ENCODE measurements around the gene HCN4. TPM values are rescaled to one million over a fixed set of nuclear protein-coding genes. Genes with fewer than 3 reads are reported as not detected.

HCN4 gene
- total RNA-seq, 1 donor from 2014 or later = 3.8 TPM

GRCh38 chr15:73362900-73363299, 5.9 kb downstream of the HCN4 start:
- Mint-ChIP-seq H3K36me3 (no peaks in the 10 kb centered on the region), H3K9me3 (no peaks in the 10 kb centered on the region), H3K4me1 (ENCODE audit: unreplicated experiment) (no peaks in the 10 kb centered on the region), H3K27me3 (peaks cover 86% of the 10 kb centered on the region), H3K27ac (no peak overlapping the region), H3K4me3 (no peak overlapping the region)
- no peak for TF ChIP-seq CTCF (conservative IDR thresholded peaks at IDR 0.05)
- no peak for DNase-seq (ENCODE audit: extremely low spot score, unreplicated experiment)

- H3K9me3 Mint-ChIP-seq = no peaks in the 10 kb centered on the region
- no peaks in the 10 kb centered on the region for H3K4me1 Mint-ChIP-seq (ENCODE audit: unreplicated experiment)
- H3K36me3 Mint-ChIP-seq = no peaks in the 10 kb centered on the region
Measured at GRCh38 chr15:73361337-73361736, 7.4 kb downstream of the HCN4 start.

GRCh38 chr15:73359651-73360050, 9.1 kb downstream of the HCN4 start:
- no peaks in the 10 kb centered on the region for H3K9me3 Mint-ChIP-seq
- H3K36me3 Mint-ChIP-seq = no peaks in the 10 kb centered on the region
- TF ChIP-seq CTCF (conservative IDR thresholded peaks at IDR 0.05) = no peak
- H3K4me3 Mint-ChIP-seq = no peak overlapping the region
- peaks cover 73% of the 10 kb centered on the region for H3K27me3 Mint-ChIP-seq
- no peaks in the 10 kb centered on the region for H3K4me1 Mint-ChIP-seq (ENCODE audit: unreplicated experiment)
- no peak overlapping the region for H3K27ac Mint-ChIP-seq
- no peak for DNase-seq (ENCODE audit: extremely low spot score, unreplicated experiment)

More at GRCh38 chr15:73361337-73361736, 7.4 kb downstream of the HCN4 start:
- TF ChIP-seq CTCF (conservative IDR thresholded peaks at IDR 0.05) = no peak
- Mint-ChIP-seq H3K27ac (no peak overlapping the region), H3K27me3 (peaks cover 83% of the 10 kb centered on the region), H3K4me3 (no peak overlapping the region)
- DNase-seq (ENCODE audit: extremely low spot score, unreplicated experiment) = no peak

GRCh38 chr15:73357999-73358665, 10.6 kb downstream of the HCN4 start:
- peak overlapping the region; percentile 31 for H3K4me3 Mint-ChIP-seq
- peak overlapping the region; percentile 39 for H3K27ac Mint-ChIP-seq
- no peaks in the 10 kb centered on the region for H3K9me3 Mint-ChIP-seq
- H3K27me3 Mint-ChIP-seq = peaks cover 63% of the 10 kb centered on the region
- DNase-seq (ENCODE audit: extremely low spot score, unreplicated experiment) = no peak
- no peak for TF ChIP-seq CTCF (conservative IDR thresholded peaks at IDR 0.05)
- H3K4me1 Mint-ChIP-seq (ENCODE audit: unreplicated experiment) = no peaks in the 10 kb centered on the region
- no peaks in the 10 kb centered on the region for H3K36me3 Mint-ChIP-seq

GRCh38 chr15:73355612-73356265, 13.0 kb downstream of the HCN4 start:
- TF ChIP-seq CTCF (conservative IDR thresholded peaks at IDR 0.05) = no peak
- H3K27me3 Mint-ChIP-seq = peaks cover 42% of the 10 kb centered on the region
- no peak for DNase-seq (ENCODE audit: extremely low spot score, unreplicated experiment)
- H3K9me3 Mint-ChIP-seq = no peaks in the 10 kb centered on the region
- H3K36me3 Mint-ChIP-seq = no peaks in the 10 kb centered on the region
- H3K4me1 Mint-ChIP-seq (ENCODE audit: unreplicated experiment) = no peaks in the 10 kb centered on the region
- no peak overlapping the region for H3K4me3 Mint-ChIP-seq
- no peak overlapping the region for H3K27ac Mint-ChIP-seq
